Central memory CD4-positive, alpha-beta T cell (primary cell): ENCODE results near the gene LAIR2.
A peak's percentile ranks its signal among the peaks of the same experiment; 100 is the strongest.

Experiments used
- DNase-seq: peaks from one replicate; pipeline ENCODE4 v3.0.0; 2022
- total RNA-seq, 3 experiments: gene quantifications; one replicate each; lab custom pipeline; 2026; lab: John Stamatoyannopoulos, UW

The LAIR2 gene
- 0 to 0.19 (median 0.11) reads per million in 3 experiments for total RNA-seq

GRCh38 chr19:54502518-54503048, at the start of gene LAIR2:
Gene LAIR2 (plus strand): TSS chr19:54502831. CDS start chr19:54502919, 88 bp downstream.
- DNase-seq: no peak

- DNase-seq: no peak
These were observed 48.5 kb upstream of the LAIR2 start for GRCh38 chr19:54453921-54454780.

- no peak for DNase-seq
These were observed 47.6 kb upstream of the LAIR2 start for GRCh38 chr19:54454781-54455675.

- no peak for DNase-seq
These were observed 46.7 kb upstream of the LAIR2 start for GRCh38 chr19:54455786-54456422.

GRCh38 chr19:54456423-54457373, 45.9 kb upstream of the LAIR2 start:
- DNase-seq: no peak

- DNase-seq: no peak
These were observed 44.6 kb upstream of the LAIR2 start for GRCh38 chr19:54457773-54458647.

GRCh38 chr19:54458648-54459281, 43.9 kb upstream of the LAIR2 start:
- no peak for DNase-seq

- DNase-seq: no peak
These were observed 43.1 kb upstream of the LAIR2 start for GRCh38 chr19:54459282-54460229.

GRCh38 chr19:54460230-54461005, 42.2 kb upstream of the LAIR2 start:
- no peak for DNase-seq

- no peak for DNase-seq
These were observed 41.4 kb upstream of the LAIR2 start for GRCh38 chr19:54461210-54461609.

GRCh38 chr19:54461613-54462012, 41.0 kb upstream of the LAIR2 start:
- no peak for DNase-seq

GRCh38 chr19:54462047-54462654, 40.5 kb upstream of the LAIR2 start:
- peak; percentile 16 for DNase-seq

GRCh38 chr19:54462655-54463530, 39.7 kb upstream of the LAIR2 start:
- peak; percentile 70 for DNase-seq

GRCh38 chr19:54463531-54464043, 39.0 kb upstream of the LAIR2 start, which contains the start of gene LENG9:
Gene LENG9 (minus strand): TSS chr19:54463778. CDS start chr19:54463526, 252 bp downstream.
- peak; percentile 93 for DNase-seq

- peak; percentile 86 for DNase-seq
These were observed 38.5 kb upstream of the LAIR2 start for GRCh38 chr19:54464044-54464629.
